Measurements from ENCODE around the gene OTUB2.

OTUB2 gene

GRCh38 chr14:93997082-93997481 lies 29.1 kb upstream of the OTUB2 start, which contains the start of gene CCDC197:
CCDC197 (plus strand) TSS chr14:93997301; CDS start chr14:93998132, 831 bp downstream.
- no peak for DNase-seq (ENCODE audit: low spot score)

DNA sequence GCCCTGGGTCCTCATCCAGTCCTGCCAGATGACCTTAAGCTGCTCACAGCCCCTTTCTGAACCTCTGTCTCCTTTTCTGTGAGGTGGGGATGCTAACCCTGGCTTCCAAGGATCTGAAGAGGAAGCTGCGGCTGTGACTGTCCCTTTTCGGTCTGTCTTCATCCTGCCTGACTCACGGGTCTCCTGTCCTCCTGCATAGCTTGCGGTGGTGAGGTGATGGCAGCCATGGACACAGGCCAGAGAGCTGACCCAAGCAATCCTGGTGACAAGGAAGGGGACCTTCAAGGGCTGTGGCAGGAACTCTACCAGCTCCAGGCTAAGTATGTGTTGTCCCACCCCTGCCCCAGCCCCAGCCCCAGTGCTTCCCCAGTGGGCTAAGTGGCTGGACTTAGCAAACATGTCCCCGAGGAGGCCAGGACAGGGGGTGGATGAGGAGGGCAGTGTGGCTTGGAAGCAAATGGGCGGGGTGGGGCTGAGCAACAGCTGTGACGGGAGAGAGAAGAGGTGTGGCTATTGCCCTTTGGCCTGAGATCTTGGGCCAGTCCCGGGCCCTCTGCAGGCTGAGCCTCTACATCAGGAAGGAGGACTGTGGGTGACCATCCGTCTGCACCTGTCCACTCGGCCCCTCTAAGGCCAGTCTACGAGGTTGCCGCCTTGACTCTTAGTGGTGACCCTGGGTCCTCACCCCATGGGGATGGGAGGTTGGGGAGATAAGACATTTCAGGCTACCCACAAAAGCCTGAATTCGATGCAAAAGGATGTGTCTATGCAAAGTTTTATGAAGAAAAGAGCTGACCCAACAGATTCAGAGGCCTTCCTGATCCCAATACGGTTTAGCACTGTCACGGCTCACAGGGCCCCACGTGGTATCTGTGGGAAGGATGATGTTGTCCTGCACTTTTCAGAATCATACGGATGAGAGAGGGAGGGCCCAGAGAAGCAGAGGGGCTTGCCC lies 27.9 kb upstream of the OTUB2 start:
- DNase-seq (ENCODE audit: low spot score): no peak

GRCh38 chr14:93998871-93999403 lies 27.2 kb upstream of the OTUB2 start:
- DNase-seq (ENCODE audit: low spot score): no peak

DNA sequence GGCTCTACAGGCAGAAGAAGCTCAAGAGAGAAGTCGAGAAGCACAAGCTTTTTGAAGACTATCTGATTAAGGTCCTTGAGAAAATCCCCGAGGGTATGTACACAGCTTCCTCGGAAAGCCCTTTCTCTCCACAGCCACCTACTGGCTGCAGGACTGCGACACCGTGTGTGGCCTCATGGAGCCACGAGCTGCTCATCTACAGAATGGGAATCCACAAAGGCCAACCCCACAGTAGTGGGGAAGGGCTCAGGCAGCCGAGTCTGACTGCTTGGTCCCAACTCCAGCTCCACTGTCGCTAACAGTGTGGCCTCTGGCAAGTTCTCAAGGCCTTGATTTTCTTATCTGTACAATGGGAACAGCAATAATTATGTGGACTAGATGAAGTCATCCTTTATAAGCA lies 26.6 kb upstream of the OTUB2 start:
- DNase-seq (ENCODE audit: low spot score): no peak

DNA sequence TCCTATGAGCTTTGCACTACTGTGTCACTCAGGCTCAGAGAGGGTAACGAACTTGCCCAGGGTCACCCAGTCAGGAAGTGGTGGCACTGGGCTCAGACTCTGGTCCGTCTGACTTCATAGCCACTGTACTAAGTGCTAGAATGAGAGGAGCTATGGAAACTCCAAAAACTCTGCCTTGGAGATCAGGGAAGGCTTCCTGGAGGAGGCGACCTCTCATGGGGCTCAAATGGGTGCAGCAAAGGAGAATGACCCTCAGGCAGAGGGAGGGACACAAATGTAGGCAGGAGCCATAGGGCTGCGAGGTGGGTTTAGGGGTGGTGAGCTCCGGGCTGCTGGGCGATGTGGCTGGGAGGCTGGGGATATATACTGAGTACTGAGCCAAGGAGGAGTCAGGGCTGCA lies 25.9 kb upstream of the OTUB2 start:
- DNase-seq (ENCODE audit: low spot score): no peak

GRCh38 chr14:94001016-94001415 lies 25.1 kb upstream of the OTUB2 start:
- DNase-seq (ENCODE audit: low spot score): no peak

- peak; percentile 62 for DNase-seq (ENCODE audit: low spot score)
Observed at GRCh38 chr14:94001501-94002396, 24.4 kb upstream of the OTUB2 start.

DNA sequence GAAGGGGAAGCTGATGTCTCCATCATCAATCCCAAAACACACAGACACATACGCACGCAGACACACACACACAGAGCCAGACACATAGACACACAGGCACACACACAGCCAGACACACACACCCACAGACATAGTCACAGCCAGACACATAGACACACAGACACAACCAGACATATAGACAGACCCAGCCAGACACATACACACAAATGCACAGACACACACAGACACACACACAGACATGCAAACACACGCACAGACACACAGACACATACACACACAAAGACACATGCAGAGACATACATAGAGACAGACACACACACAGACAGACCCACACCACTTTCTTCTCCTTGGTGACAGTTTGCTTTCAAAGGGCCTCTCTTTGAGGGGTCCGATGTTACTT lies 22.7 kb upstream of the OTUB2 start:
- no peak for DNase-seq (ENCODE audit: low spot score)

GRCh38 chr14:94004015-94004414 lies 22.1 kb upstream of the OTUB2 start:
- DNase-seq (ENCODE audit: low spot score): no peak

- peak; percentile 23 for DNase-seq (ENCODE audit: low spot score)
Observed at GRCh38 chr14:94005324-94006073, 20.6 kb upstream of the OTUB2 start.

DNA sequence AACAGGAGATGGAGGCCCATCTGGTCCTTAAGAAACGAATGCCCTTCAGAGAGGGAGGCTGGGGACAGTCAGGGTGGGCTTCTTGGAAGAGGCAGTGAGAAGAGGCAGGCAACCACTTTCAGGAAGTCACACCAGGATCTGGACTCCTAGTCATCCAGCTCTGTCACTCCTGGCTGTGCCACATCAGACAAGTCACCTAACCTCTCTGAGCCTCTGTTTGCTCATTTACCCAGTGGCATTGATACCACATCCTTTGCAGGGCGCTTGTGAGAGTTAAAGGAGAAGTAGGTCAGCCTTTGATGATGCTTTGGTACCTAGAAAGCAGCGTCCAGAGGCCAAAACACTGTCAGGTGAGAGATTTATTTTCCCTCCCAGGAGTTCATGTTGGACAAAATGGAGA lies 17.9 kb upstream of the OTUB2 start:
- DNase-seq (ENCODE audit: low spot score): peak; percentile 11

DNA sequence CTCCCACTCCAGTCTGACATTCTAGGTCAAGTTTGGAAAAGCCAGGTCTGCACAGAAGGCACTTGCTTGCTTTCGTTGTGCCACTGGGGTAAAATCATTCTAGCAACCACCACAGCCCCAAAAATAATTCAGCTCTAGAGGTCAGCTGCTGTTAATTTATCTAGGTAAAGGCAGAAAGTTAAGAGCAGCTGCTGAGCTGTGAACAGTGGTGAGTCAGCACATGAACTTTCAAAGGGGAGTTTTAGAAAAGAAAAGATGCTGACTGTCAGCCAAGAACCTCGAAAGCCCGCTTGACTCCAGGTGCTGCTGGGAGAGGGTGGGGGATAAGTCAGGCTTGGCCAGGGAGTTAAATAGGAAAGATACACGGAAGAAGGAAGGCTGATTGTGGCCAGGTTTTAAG lies 16.4 kb upstream of the OTUB2 start:
- DNase-seq (ENCODE audit: low spot score): no peak

DNA sequence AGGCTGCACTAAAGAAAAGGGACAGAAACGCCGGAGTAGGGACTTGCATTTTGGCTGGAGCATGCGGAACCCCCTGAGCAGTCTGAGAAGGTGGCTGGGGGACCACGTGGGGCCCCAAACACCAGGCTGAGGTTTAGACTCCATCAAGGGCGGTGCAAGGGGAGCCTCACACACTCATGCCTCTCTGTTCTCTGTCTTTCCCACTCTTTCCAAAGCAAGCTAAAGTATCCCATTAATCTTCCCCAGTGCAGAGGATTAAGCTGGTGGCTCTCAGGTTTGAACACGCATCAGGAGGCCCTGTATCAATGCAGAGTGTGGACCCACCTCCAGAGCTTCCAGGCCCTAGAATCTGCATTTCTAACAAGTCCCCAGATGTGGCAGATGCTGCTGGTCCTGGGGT lies 15.5 kb upstream of the OTUB2 start:
- DNase-seq (ENCODE audit: low spot score): no peak

GRCh38 chr14:94011795-94012194 lies 14.3 kb upstream of the OTUB2 start:
- peak; percentile 47 for DNase-seq (ENCODE audit: low spot score)

- no peak for DNase-seq (ENCODE audit: low spot score)
Observed at GRCh38 chr14:94014382-94014781, 11.8 kb upstream of the OTUB2 start.

- no peak for DNase-seq (ENCODE audit: low spot score)
Observed at GRCh38 chr14:94015223-94015622, 10.9 kb upstream of the OTUB2 start.

GRCh38 chr14:94016446-94016976 lies 9.6 kb upstream of the OTUB2 start:
- no peak for DNase-seq (ENCODE audit: low spot score)

- no peak for DNase-seq (ENCODE audit: low spot score)
Observed at GRCh38 chr14:94018308-94018707, 7.8 kb upstream of the OTUB2 start.

GRCh38 chr14:94019329-94019728 lies 6.8 kb upstream of the OTUB2 start:
- no peak for DNase-seq (ENCODE audit: low spot score)

DNA sequence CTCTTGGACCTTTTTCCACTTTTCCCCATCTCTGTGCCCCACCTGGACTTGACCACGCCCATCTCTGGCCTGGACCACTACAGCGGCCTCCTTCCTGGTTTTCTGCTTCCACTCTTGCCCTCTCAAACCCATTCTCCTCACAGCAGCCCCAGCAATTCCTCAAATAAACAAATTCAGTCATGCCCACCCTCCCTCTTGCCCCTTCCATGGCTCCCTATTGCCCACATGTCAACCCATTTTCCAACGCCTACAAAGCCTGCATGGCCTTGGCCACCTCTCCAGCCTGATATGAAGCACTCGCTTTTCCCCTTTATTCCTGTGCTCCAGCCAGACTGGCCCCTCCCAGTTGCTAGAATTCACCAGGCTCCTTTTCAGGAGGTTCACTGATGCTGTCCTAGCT lies 5.9 kb upstream of the OTUB2 start:
- DNase-seq (ENCODE audit: low spot score): no peak

GRCh38 chr14:94021001-94021400 lies 5.1 kb upstream of the OTUB2 start:
- no peak for DNase-seq (ENCODE audit: low spot score)
